ENCODE measurements around the gene GFOD1. TPM values are rescaled to one million over a fixed set of nuclear protein-coding genes. Genes with fewer than 3 reads are reported as not detected.

The GFOD1 gene
- total RNA-seq, 1 donor from 2014 or later = 2.0 TPM

GRCh38 chr6:13358511-13358910 lies 128.9 kb downstream of the GFOD1 start:
- peaks cover 39% of the 10 kb centered on the region for H3K4me1 Mint-ChIP-seq (ENCODE audit: low read depth)
- H3K4me3 Mint-ChIP-seq (ENCODE audit: unreplicated experiment) = no peak overlapping the region
- no peaks in the 10 kb centered on the region for H3K9me3 Mint-ChIP-seq (ENCODE audit: low read depth)
- H3K27ac Mint-ChIP-seq (ENCODE audit: unreplicated experiment) = no peak overlapping the region
- no peak for DNase-seq (ENCODE audit: low spot score)
- no peaks in the 10 kb centered on the region for H3K36me3 Mint-ChIP-seq (ENCODE audit: low read depth)
- no peaks in the 10 kb centered on the region for H3K27me3 Mint-ChIP-seq (ENCODE audit: low read depth)
- no peak for TF ChIP-seq CTCF (IDR thresholded peaks at IDR 0.05)

DNA sequence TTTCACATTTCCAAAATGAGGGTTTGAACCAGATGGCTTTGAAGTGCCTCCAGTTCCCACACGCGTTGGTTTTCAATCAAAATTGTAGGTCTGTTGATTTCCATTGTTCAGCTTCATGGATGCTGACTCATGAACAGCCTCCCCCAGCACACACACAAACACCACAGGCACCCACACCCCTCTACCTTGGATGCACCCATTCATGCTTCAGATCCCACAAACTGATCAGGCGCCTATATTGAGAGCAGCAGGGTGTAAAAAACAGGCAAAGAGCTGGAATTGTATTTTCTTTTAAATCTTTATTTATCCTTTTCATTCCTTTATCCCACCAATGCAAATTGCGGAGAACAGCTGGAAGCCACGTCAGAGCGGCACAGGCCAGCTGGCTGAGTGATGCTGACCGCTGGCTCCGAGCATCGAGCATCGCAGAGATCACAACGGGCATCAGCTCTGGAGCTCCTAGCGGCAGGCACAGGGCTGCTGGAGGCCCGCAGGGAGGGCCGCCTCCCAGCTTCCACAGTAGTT lies 129.8 kb downstream of the GFOD1 start:
- no peak for DNase-seq (ENCODE audit: low spot score)
- H3K4me3 Mint-ChIP-seq (ENCODE audit: unreplicated experiment) = no peak overlapping the region
- H3K27me3 Mint-ChIP-seq (ENCODE audit: low read depth) = no peaks in the 10 kb centered on the region
- TF ChIP-seq CTCF (IDR thresholded peaks at IDR 0.05) = no peak
- H3K9me3 Mint-ChIP-seq (ENCODE audit: low read depth) = no peaks in the 10 kb centered on the region
- H3K27ac Mint-ChIP-seq (ENCODE audit: unreplicated experiment) = no peak overlapping the region
- H3K4me1 Mint-ChIP-seq (ENCODE audit: low read depth) = peaks cover 41% of the 10 kb centered on the region
- H3K36me3 Mint-ChIP-seq (ENCODE audit: low read depth) = no peaks in the 10 kb centered on the region

DNA sequence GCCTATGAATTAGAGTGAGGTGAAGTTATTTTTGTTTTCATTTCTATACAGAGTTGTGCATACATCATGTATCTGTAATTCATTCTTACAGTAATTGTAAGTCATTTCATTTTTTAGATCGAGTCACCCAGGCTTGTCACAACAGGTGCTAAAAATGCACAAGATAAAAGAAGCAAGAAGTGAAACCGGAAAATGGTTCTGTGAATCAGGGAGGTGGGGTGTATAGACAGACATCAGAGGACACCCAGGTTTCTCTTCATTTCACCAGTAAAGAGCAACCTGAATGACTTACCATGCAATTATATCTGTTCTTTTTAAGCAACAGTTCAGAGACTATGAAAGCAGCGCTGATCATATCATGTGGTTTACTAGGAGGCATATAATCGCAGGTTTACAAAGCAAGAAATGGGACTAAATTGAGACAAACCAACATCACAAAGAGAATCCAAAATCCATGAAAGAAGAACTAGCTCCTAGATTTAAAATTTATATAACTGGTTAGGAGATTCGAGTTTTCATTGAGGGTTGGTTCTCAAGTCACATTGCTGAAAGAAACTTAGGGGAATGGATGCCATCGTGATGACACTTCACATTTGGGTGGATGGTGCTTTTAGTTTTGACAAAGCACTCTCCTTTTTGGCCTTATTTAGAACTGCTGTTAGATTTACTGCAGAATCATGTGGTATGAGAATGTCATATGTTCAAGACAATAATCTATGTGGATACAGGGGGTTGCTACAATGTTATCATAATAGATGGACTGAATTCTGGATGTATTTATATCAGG lies 131.2 kb downstream of the GFOD1 start:
- no peak for TF ChIP-seq CTCF (IDR thresholded peaks at IDR 0.05)
- no peaks in the 10 kb centered on the region for H3K27me3 Mint-ChIP-seq (ENCODE audit: low read depth)
- H3K9me3 Mint-ChIP-seq (ENCODE audit: low read depth) = no peaks in the 10 kb centered on the region
- H3K4me3 Mint-ChIP-seq (ENCODE audit: unreplicated experiment) = no peak overlapping the region
- peak overlapping the region; percentile 81 for H3K27ac Mint-ChIP-seq (ENCODE audit: unreplicated experiment)
- DNase-seq (ENCODE audit: low spot score) = no peak
- no peaks in the 10 kb centered on the region for H3K36me3 Mint-ChIP-seq (ENCODE audit: low read depth)
- H3K4me1 Mint-ChIP-seq (ENCODE audit: low read depth) = peaks cover 40% of the 10 kb centered on the region

- no peak for DNase-seq (ENCODE audit: low spot score)
- H3K27ac Mint-ChIP-seq (ENCODE audit: unreplicated experiment) = peak overlapping the region; percentile 91
Observed at GRCh38 chr6:13355043-13355945, 132.1 kb downstream of the GFOD1 start.

More at GRCh38 chr6:13355043-13355945, 132.1 kb downstream of the GFOD1 start:
- H3K9me3 Mint-ChIP-seq (ENCODE audit: low read depth) = no peaks in the 10 kb centered on the region
- H3K4me3 Mint-ChIP-seq (ENCODE audit: unreplicated experiment) = no peak overlapping the region
- TF ChIP-seq CTCF (IDR thresholded peaks at IDR 0.05) = no peak
- peaks cover 33% of the 10 kb centered on the region for H3K4me1 Mint-ChIP-seq (ENCODE audit: low read depth)
- H3K27me3 Mint-ChIP-seq (ENCODE audit: low read depth) = no peaks in the 10 kb centered on the region
- no peaks in the 10 kb centered on the region for H3K36me3 Mint-ChIP-seq (ENCODE audit: low read depth)

Data from chondrocyte (in vitro differentiated cells).